Bone marrow (tissue), 2 donors: Measurements from ENCODE around the gene NUDT15.
"Not testable (repeated sequence)": the region's sequence is repeated elsewhere in the genome, so short reads cannot be mapped to it uniquely, and the experiment has no call there.

ENCODE experiments used
- DNase-seq, 2 donors: peaks; one replicate each; lab custom pipeline; 2025; lab: John Stamatoyannopoulos, UW

Gene NUDT15

DNA sequence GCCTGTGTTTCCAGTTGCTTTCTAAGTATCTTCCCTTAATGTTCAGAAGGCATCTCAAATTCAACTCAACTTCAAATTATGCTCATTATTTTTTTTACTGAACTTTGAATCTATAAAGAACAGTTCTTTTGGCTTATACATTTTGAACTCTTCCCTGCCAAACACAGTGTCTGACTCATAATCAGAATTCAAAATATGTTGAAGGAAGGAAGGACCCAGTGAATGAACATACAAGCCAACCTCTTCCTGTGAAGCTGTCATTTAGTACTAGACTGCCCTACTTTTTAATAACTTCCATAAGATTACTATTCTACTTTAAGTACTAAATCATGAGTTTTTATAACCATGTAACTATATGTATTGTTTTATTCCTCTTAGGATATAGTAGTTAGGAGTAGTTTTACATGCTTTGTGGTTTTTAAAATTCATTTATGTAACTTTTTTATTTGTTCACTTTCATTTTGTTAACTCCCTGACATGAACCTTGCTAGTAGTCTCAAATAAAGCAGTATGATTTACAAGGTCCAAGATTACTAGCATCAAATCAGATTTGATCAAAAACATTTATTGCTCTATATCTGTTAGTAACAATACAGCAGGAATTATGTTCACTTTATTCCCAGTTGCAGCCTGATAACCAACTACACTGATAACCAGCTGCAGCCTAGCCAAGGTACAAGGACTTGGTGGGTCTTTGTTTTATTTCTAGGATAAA, 6.4 kb downstream of the NUDT15 start:
- DNase-seq: peak in 1 of 2 donors; percentile 52

DNA sequence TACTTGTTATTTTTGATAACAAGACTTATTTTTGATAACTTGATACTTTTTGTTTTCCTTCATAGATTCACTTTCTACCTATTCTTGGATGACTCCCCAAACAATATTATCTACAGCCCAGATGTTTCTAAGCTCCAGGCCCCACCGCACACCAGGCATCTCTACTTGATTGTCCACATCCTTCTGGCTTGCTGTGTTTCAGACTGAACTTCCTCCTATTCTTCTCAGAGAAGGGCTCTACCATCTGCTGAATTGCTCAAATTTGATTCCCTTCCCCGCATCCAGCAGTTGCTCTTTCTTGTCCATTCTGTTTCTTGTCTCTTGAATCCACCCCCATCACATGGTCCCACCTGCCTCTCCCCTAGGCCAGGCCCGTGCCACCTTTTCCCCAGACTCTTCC, 13.0 kb downstream of the NUDT15 start:
- no peak for DNase-seq

DNA sequence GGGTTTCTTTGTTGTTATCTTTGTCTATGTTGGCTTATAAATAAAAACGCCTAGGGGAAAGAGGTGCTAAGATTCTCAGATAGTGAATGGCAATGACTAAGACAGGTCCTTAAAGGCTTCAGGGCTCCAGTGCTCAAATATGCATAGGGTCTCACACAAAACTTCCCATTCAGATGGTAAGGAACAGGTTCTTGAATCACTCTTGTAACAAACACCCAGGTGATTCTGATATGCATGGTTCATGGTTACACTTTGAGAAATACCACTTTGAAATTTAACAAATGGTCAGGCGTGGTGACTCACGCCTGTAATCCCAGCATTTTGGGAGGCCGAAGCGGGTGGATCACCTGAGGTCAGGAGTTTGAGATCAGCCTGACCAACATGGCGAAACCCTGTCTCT, 17.1 kb downstream of the NUDT15 start:
- DNase-seq: no peak

DNA sequence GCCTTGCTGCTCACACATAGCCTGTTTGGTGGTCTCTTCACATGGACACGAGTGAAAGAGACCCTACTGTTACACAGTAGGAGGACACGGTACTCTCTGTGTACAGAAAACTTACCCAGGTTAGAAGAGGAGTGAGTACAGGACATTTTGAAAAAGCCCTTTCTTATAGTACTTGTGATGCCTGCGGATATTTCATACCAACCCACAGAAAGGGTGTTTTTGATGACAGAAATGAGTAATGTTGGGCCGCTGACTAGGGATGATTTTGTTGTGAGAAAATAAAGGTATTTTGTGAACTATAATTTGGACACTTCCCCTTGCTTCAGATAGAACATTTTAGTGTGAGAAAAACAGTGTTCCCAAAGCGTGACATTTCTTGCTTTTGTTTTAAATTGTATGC, 18.2 kb downstream of the NUDT15 start:
- no peak for DNase-seq

- DNase-seq: not testable (repeated sequence)
Observed at GRCh38 chr13:48058536-48058935, 21.0 kb downstream of the NUDT15 start.

DNA sequence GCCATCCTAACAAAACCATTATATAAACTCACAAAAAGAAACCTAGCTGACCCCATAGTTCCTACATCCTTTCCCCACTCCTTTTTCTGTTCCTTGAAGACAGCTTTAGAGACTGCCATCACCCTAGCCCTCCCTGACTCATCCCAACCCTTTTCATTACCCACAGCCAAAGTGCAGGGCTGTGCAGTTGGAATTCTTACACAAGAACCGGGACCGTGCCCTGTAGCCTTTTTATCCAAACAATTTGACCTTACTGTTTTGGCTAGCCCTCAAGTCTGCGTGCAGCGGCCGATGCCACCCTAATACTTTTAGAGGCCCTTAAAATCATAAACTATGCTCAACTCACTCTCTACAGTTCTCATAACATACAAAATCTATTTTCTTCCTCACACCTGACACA, 22.4 kb downstream of the NUDT15 start:
- DNase-seq: not testable (repeated sequence)

DNA sequence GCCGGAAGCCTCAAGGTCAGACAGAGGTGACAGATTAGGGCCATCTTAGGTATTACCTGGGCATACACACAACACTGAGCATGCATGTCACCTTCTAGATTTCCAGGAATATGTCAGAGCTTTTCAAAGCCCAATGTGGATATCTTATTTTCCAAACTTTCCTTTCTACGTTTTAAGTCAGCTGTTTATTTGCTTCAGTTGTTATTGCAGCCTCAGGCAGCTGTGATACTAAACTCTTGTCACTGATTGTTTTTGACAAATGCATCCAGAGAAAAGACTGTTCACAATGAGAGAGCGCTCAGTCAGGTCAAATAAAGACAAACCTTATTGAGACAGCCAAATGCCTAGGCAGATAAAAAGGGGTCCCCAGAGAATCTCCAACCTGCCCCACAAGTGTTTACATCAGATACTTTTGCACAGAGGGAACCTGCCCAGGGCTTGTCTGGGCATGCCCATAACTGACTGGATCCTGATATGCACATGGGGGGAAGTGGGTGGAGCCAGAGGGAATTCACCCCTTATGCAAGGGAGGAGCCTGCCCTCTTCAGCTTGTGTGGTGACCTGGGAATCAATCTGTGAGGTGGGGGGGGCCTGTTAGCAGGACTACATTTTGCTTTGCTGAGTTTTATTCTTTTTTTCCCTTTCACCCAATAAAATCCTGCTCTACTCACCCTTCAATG, 28.9 kb downstream of the NUDT15 start:
- no peak for DNase-seq

DNA sequence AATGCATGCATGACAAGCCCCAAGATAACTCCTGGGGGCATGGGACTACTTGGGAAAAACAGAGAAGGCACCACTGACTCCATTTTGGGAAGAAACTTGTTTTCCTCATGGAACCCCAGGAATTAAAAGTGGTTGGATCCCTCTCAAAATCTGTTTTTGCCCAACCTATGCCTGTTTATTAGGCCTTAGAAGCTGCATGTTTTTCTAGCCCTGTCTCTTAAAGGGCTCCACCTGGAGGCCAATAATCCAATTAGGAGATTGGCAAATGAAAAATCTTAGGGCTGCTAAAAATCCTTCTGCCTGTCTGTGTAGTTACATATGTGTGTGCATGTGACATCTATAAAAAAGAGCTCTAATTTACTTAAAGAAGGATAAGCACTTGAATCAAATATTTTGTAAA, 30.5 kb downstream of the NUDT15 start:
- no peak for DNase-seq

GRCh38 chr13:48068952-48069351, 31.4 kb downstream of the NUDT15 start:
- no peak for DNase-seq

DNA sequence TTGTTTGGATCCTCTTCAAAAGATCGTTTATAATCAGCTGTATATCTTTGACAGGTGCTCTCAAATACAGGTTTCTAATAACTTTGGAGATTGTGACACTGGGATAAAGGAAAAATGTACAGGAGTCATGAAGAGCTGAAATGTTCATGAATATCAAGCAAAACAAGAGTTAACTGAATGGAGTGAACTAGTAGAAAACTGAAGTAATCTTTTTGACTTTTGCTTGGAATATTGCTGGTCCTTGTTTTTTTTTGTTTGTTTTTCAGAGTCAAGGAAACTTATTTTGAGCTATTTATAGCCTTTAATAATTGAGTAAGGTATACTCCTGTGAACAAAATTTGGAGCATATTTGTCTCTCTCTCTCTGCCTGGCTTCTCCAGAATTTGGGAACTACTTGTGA, 32.0 kb downstream of the NUDT15 start:
- no peak for DNase-seq

GRCh38 chr13:48070942-48071341, 33.4 kb downstream of the NUDT15 start:
- no peak for DNase-seq

DNA sequence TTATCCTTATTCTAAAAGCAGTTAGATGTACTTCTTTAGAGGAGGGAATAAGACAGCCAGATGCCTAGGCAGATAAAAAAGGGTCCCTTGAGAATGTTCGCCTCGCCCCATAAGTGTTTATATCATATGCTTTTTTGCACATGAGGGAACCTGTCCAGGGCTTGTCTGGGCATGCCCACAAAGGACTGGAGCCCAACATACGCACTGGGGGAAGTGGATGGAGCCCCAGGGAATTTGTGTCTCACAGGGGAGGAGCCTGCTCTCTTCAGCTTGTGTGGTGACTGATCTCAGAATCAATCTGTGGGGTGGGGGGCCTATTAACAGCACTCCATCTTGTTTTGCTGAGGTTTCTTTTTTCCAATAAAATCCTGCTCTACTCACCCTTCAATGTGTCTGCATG, 34.8 kb downstream of the NUDT15 start:
- no peak for DNase-seq

DNA sequence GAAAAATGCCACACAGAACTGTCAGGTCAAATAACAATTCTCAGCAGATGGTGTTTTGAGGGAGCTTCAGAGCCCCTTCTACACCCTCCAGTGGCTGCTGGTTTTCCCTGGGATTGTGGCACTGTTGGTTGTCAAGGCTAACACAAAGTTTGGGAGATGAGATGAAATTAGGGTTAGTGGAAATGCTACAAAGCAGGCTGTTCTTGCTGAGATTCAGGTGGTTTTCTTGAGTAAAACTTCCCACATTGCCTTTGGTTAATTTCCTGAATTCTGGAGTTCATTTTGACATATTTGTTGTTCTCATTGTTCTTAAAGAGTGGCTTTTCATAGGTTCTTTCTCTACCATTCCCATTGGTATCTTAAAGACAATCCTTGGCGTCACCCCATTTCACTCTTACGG, 35.3 kb downstream of the NUDT15 start:
- no peak for DNase-seq

DNA sequence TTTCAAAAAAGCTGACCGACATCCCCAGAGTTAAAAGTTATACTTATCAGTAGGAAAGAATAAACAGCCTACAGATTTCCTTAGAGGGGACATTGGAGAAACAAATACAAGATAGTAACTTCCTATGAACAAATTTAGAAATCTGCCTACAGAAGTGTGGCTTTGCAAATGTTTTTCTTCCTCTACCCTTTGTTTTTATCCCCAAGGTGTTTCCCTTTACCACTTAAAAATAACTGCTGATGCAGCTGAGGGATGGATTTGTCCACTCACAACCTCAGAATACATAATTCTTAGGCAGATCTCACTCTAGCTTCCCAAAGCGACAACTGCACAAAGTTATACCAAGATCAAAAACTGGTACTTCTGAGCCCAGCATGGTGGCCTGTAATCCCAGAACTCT, 36.5 kb downstream of the NUDT15 start:
- no peak for DNase-seq

DNA sequence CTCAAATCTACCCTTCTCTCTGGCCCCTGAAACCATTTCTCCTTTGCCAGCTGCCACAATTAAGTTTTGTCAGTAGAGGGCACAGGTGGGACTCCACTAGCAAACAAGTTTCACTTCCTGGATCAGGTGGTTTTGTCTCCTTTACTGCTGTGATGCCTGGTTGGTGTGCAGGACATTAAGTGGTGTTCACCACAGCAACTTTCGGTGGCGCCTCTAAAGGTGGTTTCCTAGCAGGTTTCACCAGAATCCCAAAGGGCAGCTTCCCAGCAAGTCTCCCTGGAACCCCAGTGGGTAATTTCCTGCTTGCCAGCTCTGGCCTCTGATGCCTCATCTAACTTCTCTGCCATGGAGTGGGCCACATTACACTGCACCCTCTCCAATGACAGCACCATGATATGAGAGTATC, 40.7 kb downstream of the NUDT15 start:
- no peak for DNase-seq

DNA sequence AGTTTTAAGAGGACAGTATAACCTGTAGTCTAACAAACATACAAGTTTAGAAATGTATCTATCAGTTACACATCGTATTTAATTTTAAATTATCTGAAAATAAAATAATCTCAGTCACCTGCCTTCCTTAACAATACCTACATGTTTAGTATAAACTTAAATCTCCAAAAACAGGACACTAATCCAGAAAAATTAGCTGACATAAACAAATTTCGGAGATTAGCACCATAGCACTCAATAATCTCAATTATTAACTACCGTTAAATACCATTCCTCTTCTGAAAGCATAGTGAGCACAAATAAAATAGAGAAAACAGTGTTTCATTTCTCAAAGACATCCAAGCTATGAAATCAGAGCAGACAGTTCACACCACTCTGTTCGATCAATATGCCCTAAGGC, 44.2 kb downstream of the NUDT15 start:
- no peak for DNase-seq

DNA sequence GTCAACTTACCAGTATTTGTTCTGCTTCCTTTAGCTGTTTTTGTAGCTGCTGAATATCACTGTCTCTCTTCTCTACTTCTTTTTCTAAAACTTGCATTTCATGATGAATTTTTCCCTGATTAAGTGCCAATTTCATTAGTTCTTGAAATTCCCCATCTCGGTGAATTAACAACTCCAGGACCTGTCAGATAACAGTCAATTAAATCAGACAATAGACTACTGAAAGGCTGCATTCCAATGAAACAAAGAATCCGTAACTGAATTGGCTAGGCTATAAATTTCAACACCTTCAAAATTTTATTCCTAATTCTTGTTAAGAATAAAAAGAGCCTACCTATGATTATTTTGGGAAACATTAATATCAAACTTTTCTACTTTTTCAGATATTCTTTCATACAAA, 48.7 kb downstream of the NUDT15 start:
- no peak for DNase-seq

GRCh38 chr13:48093588-48093987, 56.1 kb downstream of the NUDT15 start:
- no peak for DNase-seq

GRCh38 chr13:48094404-48094780, 56.9 kb downstream of the NUDT15 start:
- DNase-seq: no peak

DNA sequence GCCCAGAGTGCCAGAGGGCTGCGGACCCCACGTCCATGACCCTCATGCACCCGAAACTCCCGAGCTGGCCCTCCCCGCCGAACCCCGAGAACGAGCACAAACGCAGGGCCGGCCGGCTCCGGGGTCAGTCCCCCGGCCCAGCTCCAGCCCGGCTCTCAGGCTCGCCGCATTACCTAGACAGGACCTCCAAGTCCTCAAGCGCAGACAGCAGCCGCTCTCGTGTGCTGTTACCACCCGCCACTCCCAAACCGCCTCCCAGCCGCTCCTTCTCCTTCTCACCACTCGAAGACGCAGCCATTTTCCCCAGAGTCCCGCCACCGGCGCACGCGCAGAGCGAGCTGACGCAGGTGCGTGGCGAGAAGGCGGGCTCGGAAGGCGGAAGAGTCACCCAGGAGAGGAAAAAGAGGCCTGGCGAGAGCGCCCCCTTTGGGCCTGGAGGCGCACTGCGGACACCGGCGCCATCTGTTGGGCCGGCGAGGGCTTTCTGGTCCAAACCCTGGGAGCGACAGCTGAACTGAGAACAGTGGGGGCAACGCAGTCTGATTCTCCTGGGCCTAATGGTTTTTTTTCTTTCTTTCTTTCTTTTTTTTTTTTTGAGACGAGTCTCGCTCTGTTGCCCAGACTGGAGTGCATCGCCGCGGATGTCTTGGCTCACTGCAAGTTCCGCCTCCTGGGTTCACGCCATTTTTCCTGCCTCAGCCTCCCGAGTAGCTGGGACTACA, 57.4 kb downstream of the NUDT15 start, which contains the start of gene MED4:
Gene MED4 (minus strand): TSS at position 324 of the 722 bp plus-strand sequence. CDS start 26 bp downstream, at position 298.
- peak; percentile 91 to 92 for DNase-seq

DNA sequence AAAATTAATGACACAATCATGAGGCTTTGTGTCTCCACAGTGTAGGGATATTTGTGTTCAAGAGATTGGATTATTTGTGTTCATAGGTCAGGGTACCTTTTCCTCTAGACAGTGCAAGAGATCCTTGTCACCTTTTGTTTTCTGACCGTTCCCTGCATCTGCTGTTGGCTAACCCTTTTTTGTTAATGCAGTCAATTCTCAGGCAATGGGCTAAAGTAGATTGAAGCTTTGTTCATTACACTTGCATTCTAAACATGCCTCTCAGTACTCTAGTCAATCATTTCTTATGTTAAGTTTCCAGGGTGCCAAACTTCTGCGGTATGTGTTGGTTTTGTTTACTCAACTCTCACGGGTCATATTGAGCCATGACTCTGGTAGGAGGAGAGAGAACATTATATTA, 59.1 kb downstream of the NUDT15 start:
- no peak for DNase-seq
